ENCODE data around the gene SRGAP2C. TPM values are rescaled to one million over a fixed set of nuclear protein-coding genes. Genes with fewer than 3 reads are reported as not detected.
"Not testable (repeated sequence)": the region's sequence is repeated elsewhere in the genome, so short reads cannot be mapped to it uniquely, and the experiment has no call there.

Gene SRGAP2C
- total RNA-seq, 1 donor from 2014 or later: 23.8 TPM

DNA sequence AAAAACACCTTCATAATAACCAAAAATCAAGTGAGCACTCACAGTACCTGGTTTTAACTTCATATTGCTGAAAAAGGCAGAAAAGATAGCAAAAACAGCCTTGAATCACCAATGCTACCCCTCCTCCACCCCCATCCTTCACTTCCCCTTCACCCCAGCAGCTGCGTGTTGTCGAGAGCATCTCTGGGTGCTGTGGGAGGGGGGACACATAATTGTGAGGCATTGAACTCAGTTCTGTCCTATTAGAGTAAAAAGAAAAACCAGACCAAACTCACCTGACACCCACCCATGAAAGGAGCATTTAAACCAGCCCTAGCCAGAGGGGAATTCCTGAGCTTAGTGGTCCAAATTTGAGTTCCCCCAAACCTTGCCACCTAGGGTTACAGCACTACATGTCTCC, 248.7 kb downstream of the SRGAP2C start:
- DNase-seq: not testable (repeated sequence)

DNA sequence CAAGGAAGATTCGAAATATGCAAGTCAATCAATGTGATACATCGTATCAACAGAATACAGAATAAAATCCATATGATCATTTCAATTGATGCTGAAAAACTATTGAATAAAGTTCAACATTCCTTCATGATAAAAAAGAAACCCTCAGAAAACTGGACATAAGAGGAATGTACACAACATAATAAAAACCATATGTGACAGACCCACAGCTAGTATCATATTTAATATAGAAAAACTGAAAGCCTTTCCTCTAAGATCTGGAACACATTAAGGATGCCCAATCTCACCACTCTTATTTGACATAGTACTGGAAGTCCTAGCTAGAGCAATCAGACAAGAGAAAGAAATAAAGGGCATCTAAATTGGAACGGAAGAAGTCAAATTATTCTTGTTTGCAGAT, 254.1 kb downstream of the SRGAP2C start:
- DNase-seq: not testable (repeated sequence)

DNA sequence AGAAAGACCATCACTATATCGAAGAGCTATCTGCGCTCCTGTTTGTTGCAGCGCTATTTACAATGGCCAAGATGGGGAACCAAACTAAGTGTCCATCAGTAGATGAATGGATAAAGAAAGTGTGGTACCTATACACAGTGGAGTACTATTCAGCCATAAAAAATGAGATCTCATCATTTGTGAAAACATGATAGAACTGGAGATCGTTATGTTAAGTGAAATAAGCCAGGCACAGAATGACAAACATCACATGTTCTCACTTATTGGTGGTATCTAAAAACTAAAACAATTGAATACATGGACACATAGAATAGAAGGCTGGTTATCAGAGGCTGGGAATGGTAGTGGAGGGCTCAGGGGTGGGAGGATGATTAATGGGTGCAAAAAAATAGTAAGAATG, 256.2 kb downstream of the SRGAP2C start:
- no peak for DNase-seq

Other genes starting within 250 kb of the SRGAP2C start
- gene FAM72B, start 635 bp upstream of the SRGAP2C start, total RNA-seq: 1.0 and 3.4 TPM in 2 replicates